GM12878 (cell line): Measurements from ENCODE around the gene MAF. TPM values are rescaled to one million over a fixed set of nuclear protein-coding genes. Genes with fewer than 3 reads are reported as not detected.

Source experiments
- ATAC-seq: fragments of 200-7000 bp; cut with Tn5 transposase; 3 replicates; pipeline ENCODE4 v1.9.1; 2020; ENCODE audit warnings: mild to moderate bottlenecking, moderate library complexity
- BruUV-seq: library from RNA; stranded (reverse); fragments of 400-500 nt; replicated peaks from 2 replicates; lab custom pipeline; 2021; lab: Mats Ljungman, UMichigan
- CTCF ChIA-PET: fragments of 300-600 bp; sonication (Branson Sonifier 250); formaldehyde crosslinking; extraction: SDS; loops from one replicate; lab custom pipeline; 2021; ENCODE audit warnings: inconsistent platforms; lab: Yijun Ruan, JAX
- POLR2A ChIA-PET: fragments of 350-600 bp; formaldehyde crosslinking; extraction: SDS; loops from one replicate; lab custom pipeline; 2021; ENCODE audit warnings: inconsistent platforms; lab: Charles Lee
- RAD21 ChIA-PET: fragments of 300-600 bp; sonication (Branson Sonifier 250); formaldehyde crosslinking; loops from one replicate; lab custom pipeline; 2023; ENCODE audit warnings: antibody characterized with exemption; ENCODE audit not compliant: unreplicated experiment; lab: Charles Lee
- SMC1A ChIA-PET: fragments of 300-600 bp; sonication (Branson Sonifier 250); formaldehyde crosslinking; loops from one replicate; lab custom pipeline; 2023; ENCODE audit not compliant: unreplicated experiment, uncharacterized antibody; lab: Charles Lee
- DNase-seq: peaks from one replicate; pipeline ENCODE4 v3.0.0-alpha.2; 2011; ENCODE audit warnings: low read depth, low spot score
- FAIRE-seq: peaks from 3 replicates; lab custom pipeline; 2011; peaks lifted over from hg19 to GRCh38; lab: Jason Lieb, UNC
- H2AFZ ChIP-seq: 2 replicates; pipeline ENCODE4 v1.6.0; 2011; ENCODE audit warnings: low read depth, low read length, control low read depth; ENCODE audit not compliant: control insufficient read depth
- H3K27ac ChIP-seq: 2 replicates; pipeline ENCODE4 v1.5.1; 2011; ENCODE audit warnings: control low read depth; ENCODE audit not compliant: control insufficient read depth, insufficient read depth
- H3K27me3 ChIP-seq, 2 experiments: replicated peaks in 1 of 2; 2 replicates each; pipeline versions ENCODE4 v1.6.0 to v1.6.1; 2011; ENCODE audit warnings: low read length in 1 of 2; ENCODE audit not compliant: control insufficient read depth in 2 of 2, insufficient read depth in 2 of 2
- H3K36me3 ChIP-seq, 2 experiments: 2 replicates each; pipeline ENCODE4 v1.5.1; 2011; ENCODE audit warnings: low read length in 1 of 2; ENCODE audit not compliant: control insufficient read depth in 2 of 2, insufficient read depth in 2 of 2
- H3K4me1 ChIP-seq: 2 replicates; pipeline ENCODE4 v1.6.1; 2011; ENCODE audit warnings: mild to moderate bottlenecking, low read length, moderate library complexity, mixed read lengths; ENCODE audit not compliant: control insufficient read depth, insufficient read depth
- H3K4me2 ChIP-seq: 2 replicates; pipeline ENCODE4 v1.6.0; 2011; ENCODE audit warnings: control low read depth; ENCODE audit not compliant: control insufficient read depth, insufficient read depth
- H3K4me3 ChIP-seq: fragments of 200-600 bp; sonication (generic); 2 replicates; pipeline ENCODE4 v1.5.1; 2016
- H3K79me2 ChIP-seq: 2 replicates; pipeline ENCODE4 v1.6.0; 2011; ENCODE audit warnings: low read length; ENCODE audit not compliant: control insufficient read depth, insufficient read depth
- H3K9ac ChIP-seq: 2 replicates; pipeline ENCODE4 v1.8.0; 2011; ENCODE audit warnings: low read length, control low read depth, mixed read lengths; ENCODE audit not compliant: control insufficient read depth, insufficient read depth
- H3K9me3 ChIP-seq: replicated peaks from 3 replicates; pipeline ENCODE4 v1.5.1; 2011; ENCODE audit warnings: mild to moderate bottlenecking, low read length; ENCODE audit not compliant: control insufficient read depth, insufficient read depth
- H4K20me1 ChIP-seq: 2 replicates; pipeline ENCODE4 v1.6.0; 2011; ENCODE audit not compliant: control insufficient read depth, insufficient read depth
- ATF7 ChIP-seq: fragments of 450-650 bp; IDR thresholded peaks from 2 replicates; pipeline ENCODE4 v1.6.1; 2016; ENCODE audit warnings: low read depth, mild to moderate bottlenecking
- BHLHE40 ChIP-seq, 2 experiments: fragments of 450-650 bp in 1 of 2; IDR thresholded peaks; 2 replicates each; pipeline ENCODE4 v1.6.1; 2011 to 2017; ENCODE audit warnings: low read depth in 2 of 2, borderline replicate concordance in 1 of 2, improper control_type of control experiment in 1 of 2, low read length in 1 of 2, mild to moderate bottlenecking in 1 of 2
- DPF2 ChIP-seq: fragments of 450-650 bp; IDR thresholded peaks from 2 replicates; pipeline ENCODE4 v1.6.1; 2017; ENCODE audit warnings: mild to moderate bottlenecking
- FOS ChIP-seq: IDR thresholded peaks from 3 replicates; pipeline ENCODE4 v1.6.1; 2011; ENCODE audit warnings: borderline replicate concordance; ENCODE audit not compliant: insufficient read length; ENCODE audit errors: extremely low read depth
- HCFC1 ChIP-seq: fragments of 150-350 bp; IDR thresholded peaks from 2 replicates; pipeline ENCODE4 v1.6.1; 2014; ENCODE audit warnings: low read length
- JUNB ChIP-seq: IDR thresholded peaks from 2 replicates; pipeline ENCODE4 v1.6.1; 2016; ENCODE audit warnings: antibody characterized with exemption, mild to moderate bottlenecking
- MTA3 ChIP-seq: IDR thresholded peaks from 2 replicates; pipeline ENCODE4 v1.6.1; 2012; ENCODE audit warnings: low read length, inconsistent platforms, borderline replicate concordance
- NBN ChIP-seq: fragments of 450-650 bp; IDR thresholded peaks from 2 replicates; pipeline ENCODE4 v1.6.1; 2016
- RELA ChIP-seq: fragments of 450-650 bp; IDR thresholded peaks from 2 replicates; pipeline ENCODE4 v1.8.0; 2014; ENCODE audit warnings: borderline replicate concordance; ENCODE audit not compliant: partially characterized antibody
- SMARCA5 ChIP-seq: fragments of 450-650 bp; IDR thresholded peaks from 2 replicates; pipeline ENCODE4 v1.6.1; 2017; ENCODE audit warnings: mild to moderate bottlenecking
- ZNF384 ChIP-seq: IDR thresholded peaks from 2 replicates; pipeline ENCODE4 v1.6.1; 2012; ENCODE audit warnings: low read depth, mild to moderate bottlenecking, low read length, improper control_type of control experiment, borderline replicate concordance
- WGBS: methylation state at CpG from one replicate; pipeline ENCODE4 v1.1.6; 2016; ENCODE audit warnings: low lambda C conversion rate; ENCODE audit not compliant: insufficient replicate concordance, insufficient coverage; ENCODE audit errors: missing lambda C conversion rate; 5-methylcytosine and 5-hydroxymethylcytosine counted together
- in situ Hi-C: fragments of 300-500 bp; cut with MboI; formaldehyde crosslinking; loops from 9 replicates; pipeline ENCODE4 v1.14.3; 2018; ENCODE audit warnings: mixed read lengths
- intact Hi-C: fragments of 100-400 bp; cut with micrococcal nuclease; formaldehyde crosslinking; loops from one replicate; pipeline ENCODE4 v1.14.2; 2022; ENCODE audit not compliant: unreplicated experiment
- polyA plus RNA-seq, 11 experiments: library from polyadenylated mRNA; depleted of rRNA in 4 of 11; unstranded in 6 of 11; stranded (reverse) in 5 of 11; fragments of >200 nt; fragmentation: Nextera tagmentation in 4 of 11; fragmentation: Illumina TruSeq in 1 of 11; extraction: Ambion mirVana in 4 of 11; extraction: Trizol in 1 of 11; gene quantifications; 1 replicate in 1 of 11; 2 replicates in 10 of 11; pipeline versions ENCODE4 v1.2.1 to v1.2.3, GENCODE V29; 2011 to 2016; ENCODE audit warnings: inconsistent platforms in 2 of 11, missing spikeins in 2 of 11, low read depth in 1 of 11
- total RNA-seq, 4 experiments: library from RNA; depleted of rRNA in 3 of 4; stranded (reverse); fragments of >200 nt in 3 of 4; fragmentation: Illumina TruSeq in 1 of 4; extraction: Trizol in 1 of 4; gene quantifications; 2 replicates each; pipeline versions ENCODE4 v1.2.1 to v1.2.3, GENCODE V29; 2013 to 2021
- TF ChIP-seq, protein P1 (sequence below): IDR thresholded peaks from 2 replicates; pipeline ENCODE4 v1.6.1; 2012; ENCODE audit warnings: improper control_type of control experiment, low read depth, low read length; ENCODE audit not compliant: insufficient replicate concordance
- TF ChIP-seq, protein P2 (sequence below): fragments of 150-350 bp; IDR thresholded peaks from 2 replicates; pipeline ENCODE4 v1.6.1; 2014; ENCODE audit warnings: mild to moderate bottlenecking, low read depth, low read length

MAF gene
- total and polyA plus RNA-seq, 10 of the 15 experiments (the other 5 are each of a cell fraction or from before 2014, with no cell fraction given): 0.03 to 0.13 TPM; not detected in 8

DNA sequence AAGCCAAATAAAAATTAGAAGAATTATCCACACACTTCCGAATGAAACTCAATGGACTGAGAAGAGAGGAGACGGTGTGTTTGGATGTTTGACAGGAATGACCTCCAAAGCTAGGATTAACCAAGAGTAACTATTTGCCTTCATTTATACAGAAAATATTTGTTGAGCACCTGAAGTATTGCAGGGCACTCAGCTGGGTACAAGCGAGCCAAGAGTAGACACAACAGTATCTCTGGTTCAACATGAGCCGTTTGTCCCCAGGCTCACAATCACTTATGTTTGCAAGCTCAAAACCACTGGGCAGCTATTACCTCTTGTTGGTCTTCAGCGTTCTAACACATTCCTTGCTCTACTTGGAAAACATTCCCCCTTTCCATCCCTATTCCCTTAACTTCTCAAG lies 38.8 kb downstream of the MAF start:
- Histone ChIP-seq H3K4me1 (no peaks in the 10 kb centered on the region), H4K20me1 (no peaks in the 10 kb centered on the region), H3K9ac (no peak overlapping the region), H2AFZ (no peak overlapping the region), H3K4me3 (no peak overlapping the region), H3K4me2 (no peak overlapping the region), H3K27me3 (no peaks in the 10 kb centered on the region), H3K9me3 (no peaks in the 10 kb centered on the region), H3K36me3 (no peaks in the 10 kb centered on the region), H3K79me2 (no peaks in the 10 kb centered on the region), H3K27ac (no peak overlapping the region)
- WGBS: 42% methylated on average over 5 of the region's 5 CpGs
- intact Hi-C loops: no loop called here
- ChIA-PET POLR2A (no interaction called here), SMC1A (no interaction called here), CTCF (no interaction called here), RAD21 (no interaction called here)
- DNase-seq (no peak), ATAC-seq (no peak), FAIRE-seq (no peak)
- no peak for TF ChIP-seq HCFC1
- no peak for TF ChIP-seq JUNB
- TF ChIP-seq DPF2: no peak
- no peak for TF ChIP-seq ATF7
- TF ChIP-seq FOS: no peak
- TF ChIP-seq RELA: no peak
- BruUV-seq: no TSS peak
- in situ Hi-C loops: no loop called here

DNA sequence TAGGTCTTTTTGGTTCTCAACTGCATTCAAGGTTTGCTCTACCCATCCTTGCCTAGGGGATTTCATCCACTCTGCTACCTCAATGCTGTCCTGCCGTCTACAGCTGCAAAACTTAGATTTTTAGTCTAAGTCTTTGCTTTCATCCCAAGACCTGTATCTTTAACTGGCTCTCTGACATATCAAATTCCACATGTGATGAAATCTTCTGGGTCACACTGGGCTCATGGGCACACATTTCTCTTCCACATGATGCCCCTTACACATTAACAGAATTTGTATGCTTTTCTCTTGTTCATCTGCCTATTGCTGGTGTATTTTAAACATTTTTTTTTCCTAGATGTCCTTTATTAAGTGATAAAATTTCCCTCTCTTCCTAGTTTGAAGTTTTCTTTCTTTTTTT lies 39.6 kb downstream of the MAF start:
- Histone ChIP-seq H3K36me3 (no peaks in the 10 kb centered on the region), H3K79me2 (no peaks in the 10 kb centered on the region), H3K4me2 (no peak overlapping the region), H3K4me1 (no peaks in the 10 kb centered on the region), H3K4me3 (no peak overlapping the region), H3K27me3 (no peaks in the 10 kb centered on the region), H3K9ac (no peak overlapping the region), H3K9me3 (no peaks in the 10 kb centered on the region), H2AFZ (no peak overlapping the region), H3K27ac (no peak overlapping the region), H4K20me1 (no peaks in the 10 kb centered on the region)
- RAD21 ChIA-PET: no interaction called here
- BruUV-seq: no TSS peak
- intact Hi-C loops (no loop called here), in situ Hi-C loops (no loop called here)
- 15% methylated on average over 1 of the region's 1 CpG for WGBS
- POLR2A ChIA-PET: no interaction called here
- FAIRE-seq: no peak
- TF ChIP-seq SMARCA5 (no peak), NBN (no peak), RELA (no peak), MTA3 (no peak), ZNF384 (no peak), BHLHE40 (IDR thresholded peaks at IDR 0.05; ENCODE audit: borderline replicate concordance in 1 of 2, low read depth in 2 of 2, low read length in 1 of 2) (no peak), HCFC1 (no peak)
- TF ChIP-seq, protein P1, sequence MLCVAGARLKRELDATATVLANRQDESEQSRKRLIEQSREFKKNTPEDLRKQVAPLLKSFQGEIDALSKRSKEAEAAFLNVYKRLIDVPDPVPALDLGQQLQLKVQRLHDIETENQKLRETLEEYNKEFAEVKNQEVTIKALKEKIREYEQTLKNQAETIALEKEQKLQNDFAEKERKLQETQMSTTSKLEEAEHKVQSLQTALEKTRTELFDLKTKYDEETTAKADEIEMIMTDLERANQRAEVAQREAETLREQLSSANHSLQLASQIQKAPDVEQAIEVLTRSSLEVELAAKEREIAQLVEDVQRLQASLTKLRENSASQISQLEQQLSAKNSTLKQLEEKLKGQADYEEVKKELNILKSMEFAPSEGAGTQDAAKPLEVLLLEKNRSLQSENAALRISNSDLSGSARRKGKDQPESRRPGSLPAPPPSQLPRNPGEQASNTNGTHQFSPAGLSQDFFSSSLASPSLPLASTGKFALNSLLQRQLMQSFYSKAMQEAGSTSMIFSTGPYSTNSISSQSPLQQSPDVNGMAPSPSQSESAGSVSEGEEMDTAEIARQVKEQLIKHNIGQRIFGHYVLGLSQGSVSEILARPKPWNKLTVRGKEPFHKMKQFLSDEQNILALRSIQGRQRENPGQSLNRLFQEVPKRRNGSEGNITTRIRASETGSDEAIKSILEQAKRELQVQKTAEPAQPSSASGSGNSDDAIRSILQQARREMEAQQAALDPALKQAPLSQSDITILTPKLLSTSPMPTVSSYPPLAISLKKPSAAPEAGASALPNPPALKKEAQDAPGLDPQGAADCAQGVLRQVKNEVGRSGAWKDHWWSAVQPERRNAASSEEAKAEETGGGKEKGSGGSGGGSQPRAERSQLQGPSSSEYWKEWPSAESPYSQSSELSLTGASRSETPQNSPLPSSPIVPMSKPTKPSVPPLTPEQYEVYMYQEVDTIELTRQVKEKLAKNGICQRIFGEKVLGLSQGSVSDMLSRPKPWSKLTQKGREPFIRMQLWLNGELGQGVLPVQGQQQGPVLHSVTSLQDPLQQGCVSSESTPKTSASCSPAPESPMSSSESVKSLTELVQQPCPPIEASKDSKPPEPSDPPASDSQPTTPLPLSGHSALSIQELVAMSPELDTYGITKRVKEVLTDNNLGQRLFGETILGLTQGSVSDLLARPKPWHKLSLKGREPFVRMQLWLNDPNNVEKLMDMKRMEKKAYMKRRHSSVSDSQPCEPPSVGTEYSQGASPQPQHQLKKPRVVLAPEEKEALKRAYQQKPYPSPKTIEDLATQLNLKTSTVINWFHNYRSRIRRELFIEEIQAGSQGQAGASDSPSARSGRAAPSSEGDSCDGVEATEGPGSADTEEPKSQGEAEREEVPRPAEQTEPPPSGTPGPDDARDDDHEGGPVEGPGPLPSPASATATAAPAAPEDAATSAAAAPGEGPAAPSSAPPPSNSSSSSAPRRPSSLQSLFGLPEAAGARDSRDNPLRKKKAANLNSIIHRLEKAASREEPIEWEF: no peak
- TF ChIP-seq, protein P2, sequence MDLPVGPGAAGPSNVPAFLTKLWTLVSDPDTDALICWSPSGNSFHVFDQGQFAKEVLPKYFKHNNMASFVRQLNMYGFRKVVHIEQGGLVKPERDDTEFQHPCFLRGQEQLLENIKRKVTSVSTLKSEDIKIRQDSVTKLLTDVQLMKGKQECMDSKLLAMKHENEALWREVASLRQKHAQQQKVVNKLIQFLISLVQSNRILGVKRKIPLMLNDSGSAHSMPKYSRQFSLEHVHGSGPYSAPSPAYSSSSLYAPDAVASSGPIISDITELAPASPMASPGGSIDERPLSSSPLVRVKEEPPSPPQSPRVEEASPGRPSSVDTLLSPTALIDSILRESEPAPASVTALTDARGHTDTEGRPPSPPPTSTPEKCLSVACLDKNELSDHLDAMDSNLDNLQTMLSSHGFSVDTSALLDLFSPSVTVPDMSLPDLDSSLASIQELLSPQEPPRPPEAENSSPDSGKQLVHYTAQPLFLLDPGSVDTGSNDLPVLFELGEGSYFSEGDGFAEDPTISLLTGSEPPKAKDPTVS: no peak
- no peak for ATAC-seq
- DNase-seq: no peak
- SMC1A ChIA-PET: no interaction called here
- CTCF ChIA-PET: no interaction called here
